Measurements from ENCODE around the gene KLHL41.

The KLHL41 gene

GRCh38 chr2:169468841-169469240, 40.7 kb upstream of the KLHL41 start:
- TF ChIP-seq MAX (IDR thresholded peaks at IDR 0.05) (no peak), CREB1 (IDR thresholded peaks at IDR 0.05; ENCODE audit: low read depth) (no peak), REST (IDR thresholded peaks at IDR 0.05; ENCODE audit: low read depth) (no peak), NFIC (IDR thresholded peaks at IDR 0.05) (no peak), EGR1 (IDR thresholded peaks at IDR 0.05) (no peak), RAD21 (IDR thresholded peaks at IDR 0.05; ENCODE audit: low read depth) (no peak), TCF12 (IDR thresholded peaks at IDR 0.05; ENCODE audit: low read depth) (no peak), TAF1 (IDR thresholded peaks at IDR 0.05; ENCODE audit: low read depth) (no peak), USF1 (IDR thresholded peaks at IDR 0.05) (no peak), YY1 (IDR thresholded peaks at IDR 0.05; ENCODE audit: low read depth) (no peak), CEBPB (IDR thresholded peaks at IDR 0.05) (no peak), FOXM1 (IDR thresholded peaks at IDR 0.05; ENCODE audit: borderline replicate concordance, low read depth) (no peak), EP300 (IDR thresholded peaks at IDR 0.05; ENCODE audit: borderline replicate concordance) (no peak), TEAD4 (IDR thresholded peaks at IDR 0.05) (no peak), ZBTB7A (IDR thresholded peaks at IDR 0.05; ENCODE audit: low read depth) (no peak)

GRCh38 chr2:169469952-169470572, 39.4 kb upstream of the KLHL41 start:
- no peak for TF ChIP-seq YY1 (IDR thresholded peaks at IDR 0.05; ENCODE audit: low read depth)

GRCh38 chr2:169472249-169472648, 37.3 kb upstream of the KLHL41 start:
- no peak for TF ChIP-seq YY1 (IDR thresholded peaks at IDR 0.05; ENCODE audit: low read depth)
- TF ChIP-seq NFIC (IDR thresholded peaks at IDR 0.05), result no peak
- TF ChIP-seq CEBPB (IDR thresholded peaks at IDR 0.05), result no peak
- TF ChIP-seq EGR1 (IDR thresholded peaks at IDR 0.05), result no peak
- TF ChIP-seq USF1 (IDR thresholded peaks at IDR 0.05), result no peak
- TF ChIP-seq TAF1 (IDR thresholded peaks at IDR 0.05; ENCODE audit: low read depth), result no peak
- no peak for TF ChIP-seq CREB1 (IDR thresholded peaks at IDR 0.05; ENCODE audit: low read depth)
- TF ChIP-seq TEAD4 (IDR thresholded peaks at IDR 0.05), result no peak
- TF ChIP-seq TCF12 (IDR thresholded peaks at IDR 0.05; ENCODE audit: low read depth), result no peak
- no peak for TF ChIP-seq ZBTB7A (IDR thresholded peaks at IDR 0.05; ENCODE audit: low read depth)
- no peak for TF ChIP-seq REST (IDR thresholded peaks at IDR 0.05; ENCODE audit: low read depth)
- no peak for TF ChIP-seq FOXM1 (IDR thresholded peaks at IDR 0.05; ENCODE audit: borderline replicate concordance, low read depth)
- TF ChIP-seq MAX (IDR thresholded peaks at IDR 0.05), result no peak
- TF ChIP-seq EP300 (IDR thresholded peaks at IDR 0.05; ENCODE audit: borderline replicate concordance), result no peak
- no peak for TF ChIP-seq RAD21 (IDR thresholded peaks at IDR 0.05; ENCODE audit: low read depth)

GRCh38 chr2:169476459-169476858, 33.0 kb upstream of the KLHL41 start:
- TF ChIP-seq RAD21 (IDR thresholded peaks at IDR 0.05; ENCODE audit: low read depth), result no peak

GRCh38 chr2:169478339-169478738, 31.2 kb upstream of the KLHL41 start:
- no peak for TF ChIP-seq CEBPB (IDR thresholded peaks at IDR 0.05)
- TF ChIP-seq CREB1 (IDR thresholded peaks at IDR 0.05; ENCODE audit: low read depth), result no peak
- no peak for TF ChIP-seq EP300 (IDR thresholded peaks at IDR 0.05; ENCODE audit: borderline replicate concordance)
- TF ChIP-seq RAD21 (IDR thresholded peaks at IDR 0.05; ENCODE audit: low read depth), result no peak
- no peak for TF ChIP-seq USF1 (IDR thresholded peaks at IDR 0.05)
- no peak for TF ChIP-seq TCF12 (IDR thresholded peaks at IDR 0.05; ENCODE audit: low read depth)

- TF ChIP-seq EGR1 (IDR thresholded peaks at IDR 0.05) (no peak), TAF1 (IDR thresholded peaks at IDR 0.05; ENCODE audit: low read depth) (no peak), YY1 (IDR thresholded peaks at IDR 0.05; ENCODE audit: low read depth) (no peak), NFIC (IDR thresholded peaks at IDR 0.05) (no peak), MAX (IDR thresholded peaks at IDR 0.05) (no peak), EP300 (IDR thresholded peaks at IDR 0.05; ENCODE audit: borderline replicate concordance) (no peak), TCF12 (IDR thresholded peaks at IDR 0.05; ENCODE audit: low read depth) (no peak), ZBTB7A (IDR thresholded peaks at IDR 0.05; ENCODE audit: low read depth) (no peak), REST (IDR thresholded peaks at IDR 0.05; ENCODE audit: low read depth) (no peak), CEBPB (IDR thresholded peaks at IDR 0.05) (no peak), USF1 (IDR thresholded peaks at IDR 0.05) (no peak), RAD21 (IDR thresholded peaks at IDR 0.05; ENCODE audit: low read depth) (no peak), TEAD4 (IDR thresholded peaks at IDR 0.05) (no peak), FOXM1 (IDR thresholded peaks at IDR 0.05; ENCODE audit: borderline replicate concordance, low read depth) (no peak), CREB1 (IDR thresholded peaks at IDR 0.05; ENCODE audit: low read depth) (no peak)
Observed at GRCh38 chr2:169478745-169479256, 30.7 kb upstream of the KLHL41 start.
